ENCODE measurements around the gene SCPEP1.
"Not testable (repeated sequence)": the region's sequence is repeated elsewhere in the genome, so short reads cannot be mapped to it uniquely, and the experiment has no call there.

The SCPEP1 gene

GRCh38 chr17:56965241-56965640 is 12.7 kb upstream of the SCPEP1 start:
- not testable (repeated sequence) for DNase-seq (ENCODE audit: low read depth)

- DNase-seq (ENCODE audit: low read depth) = not testable (repeated sequence)
These were observed 12.2 kb upstream of the SCPEP1 start for GRCh38 chr17:56965681-56966080.

- no peak for DNase-seq (ENCODE audit: low read depth)
These were observed 11.6 kb upstream of the SCPEP1 start for GRCh38 chr17:56966338-56966737.

- DNase-seq (ENCODE audit: low read depth) = no peak
These were observed 7.0 kb upstream of the SCPEP1 start for GRCh38 chr17:56970974-56971373.

- DNase-seq (ENCODE audit: low read depth) = no peak
These were observed 5.7 kb upstream of the SCPEP1 start for GRCh38 chr17:56972111-56972730.

- no peak for DNase-seq (ENCODE audit: low read depth)
These were observed 4.4 kb upstream of the SCPEP1 start for GRCh38 chr17:56973520-56973919.

- no peak for DNase-seq (ENCODE audit: low read depth)
These were observed 3.9 kb upstream of the SCPEP1 start for GRCh38 chr17:56974055-56974454.

GRCh38 chr17:56975656-56976055 is 2.3 kb upstream of the SCPEP1 start:
- DNase-seq (ENCODE audit: low read depth) = no peak

- no peak for DNase-seq (ENCODE audit: low read depth)
These were observed 856 bp upstream of the SCPEP1 start for GRCh38 chr17:56976941-56977608.

GRCh38 chr17:56978441-56979090 is 635 bp downstream of the SCPEP1 start:
- peak; percentile 12 for DNase-seq (ENCODE audit: low read depth)

GRCh38 chr17:56979091-56979480 is 1.2 kb downstream of the SCPEP1 start:
- no peak for DNase-seq (ENCODE audit: low read depth)

GRCh38 chr17:56980526-56980925 is 2.6 kb downstream of the SCPEP1 start:
- DNase-seq (ENCODE audit: low read depth) = not testable (repeated sequence)

GRCh38 chr17:56982312-56982711 is 4.4 kb downstream of the SCPEP1 start:
- DNase-seq (ENCODE audit: low read depth) = no peak

GRCh38 chr17:56983366-56983765 is 5.4 kb downstream of the SCPEP1 start:
- DNase-seq (ENCODE audit: low read depth) = no peak

GRCh38 chr17:56985371-56986162 is 7.6 kb downstream of the SCPEP1 start:
- no peak for DNase-seq (ENCODE audit: low read depth)

GRCh38 chr17:56987283-56987834 is 9.4 kb downstream of the SCPEP1 start:
- no peak for DNase-seq (ENCODE audit: low read depth)

GRCh38 chr17:56988901-56989572 is 11.1 kb downstream of the SCPEP1 start:
- no peak for DNase-seq (ENCODE audit: low read depth)

- no peak for DNase-seq (ENCODE audit: low read depth)
These were observed 14.4 kb downstream of the SCPEP1 start for GRCh38 chr17:56992364-56992763.

GRCh38 chr17:56994009-56994792 is 16.3 kb downstream of the SCPEP1 start:
- peak; percentile 9 for DNase-seq (ENCODE audit: low read depth)

GRCh38 chr17:56995766-56996165 is 17.8 kb downstream of the SCPEP1 start:
- DNase-seq (ENCODE audit: low read depth) = no peak

GRCh38 chr17:56997313-56997712 is 19.4 kb downstream of the SCPEP1 start:
- DNase-seq (ENCODE audit: low read depth) = no peak

All from fibroblast of the conjunctiva (primary cell).